ENCODE data around the gene OR2T34.
A peak's percentile ranks its signal among the peaks of the same experiment; 100 is the strongest.
"Not testable (repeated sequence)": the region's sequence is repeated elsewhere in the genome, so short reads cannot be mapped to it uniquely, and the experiment has no call there.

Gene OR2T34

GRCh38 chr1:248585266-248585665 lies 10.7 kb upstream of the OR2T34 start:
- peak; percentile 29 for FAIRE-seq
- no peak for TF ChIP-seq CTCF (IDR thresholded peaks at IDR 0.05; ENCODE audit: insufficient read depth, missing control alignments)

GRCh38 chr1:248576260-248576980 lies 1.9 kb upstream of the OR2T34 start:
- DNase-seq (ENCODE audit: insufficient read length, low spot score) (no peak), FAIRE-seq (no peak)
- no peak for TF ChIP-seq CTCF (IDR thresholded peaks at IDR 0.05; ENCODE audit: insufficient read depth, missing control alignments)

More at GRCh38 chr1:248585266-248585665, 10.7 kb upstream of the OR2T34 start:
- no peak for DNase-seq (ENCODE audit: insufficient read length, low spot score)

- not testable (repeated sequence) for DNase-seq (ENCODE audit: insufficient read length, low spot score); FAIRE-seq
Measured at GRCh38 chr1:248573856-248574255, 701 bp downstream of the OR2T34 start.

GRCh38 chr1:248572049-248572448 lies 2.5 kb downstream of the OR2T34 start:
- not testable (repeated sequence) for FAIRE-seq

GRCh38 chr1:248570811-248571210 lies 3.7 kb downstream of the OR2T34 start:
- FAIRE-seq; DNase-seq (ENCODE audit: insufficient read length, low spot score): not testable (repeated sequence)

More at GRCh38 chr1:248572049-248572448, 2.5 kb downstream of the OR2T34 start:
- not testable (repeated sequence) for DNase-seq (ENCODE audit: insufficient read length, low spot score)

GRCh38 chr1:248569049-248569448 lies 5.5 kb downstream of the OR2T34 start:
- not testable (repeated sequence) for DNase-seq (ENCODE audit: insufficient read length, low spot score); FAIRE-seq

- DNase-seq (ENCODE audit: insufficient read length, low spot score); FAIRE-seq: not testable (repeated sequence)
Measured at GRCh38 chr1:248565530-248566373, 8.8 kb downstream of the OR2T34 start.

- DNase-seq (ENCODE audit: insufficient read length, low spot score); FAIRE-seq: not testable (repeated sequence)
Measured at GRCh38 chr1:248562672-248563071, 11.9 kb downstream of the OR2T34 start, which contains the start of gene OR2T29. TSS of gene OR2T29 (minus strand) at chr1:248562772. CDS start at chr1:248559491, 3,281 bp downstream.

- not testable (repeated sequence) for DNase-seq (ENCODE audit: insufficient read length, low spot score); FAIRE-seq
Measured at GRCh38 chr1:248551027-248551426, 23.5 kb downstream of the OR2T34 start.

- FAIRE-seq; DNase-seq (ENCODE audit: insufficient read length, low spot score): not testable (repeated sequence)
Measured at GRCh38 chr1:248547383-248547782, 27.2 kb downstream of the OR2T34 start.

- FAIRE-seq, result peak; percentile 44
- DNase-seq (ENCODE audit: insufficient read length, low spot score), result not testable (repeated sequence)
Measured at GRCh38 chr1:248537449-248537848, 37.1 kb downstream of the OR2T34 start.

Data from D721Med (cell line).